Parathyroid adenoma (tissue), 2 donors: ENCODE data around the gene VPS26C.

ENCODE experiments used
- H2AFZ ChIP-seq: fragments of 300-600 bp; sonication (generic); one replicate; pipeline ENCODE4 v1.7.0; 2017; ENCODE audit warnings: antibody characterized with exemption, mild to moderate bottlenecking
- H3K27ac ChIP-seq: fragments of 300-600 bp; sonication (generic); one replicate; pipeline ENCODE4 v1.7.0; 2017
- H3K27me3 ChIP-seq: fragments of 300-600 bp; sonication (generic); one replicate; pipeline ENCODE4 v1.7.0; 2017; ENCODE audit warnings: low read length; ENCODE audit not compliant: control insufficient read depth, insufficient read depth
- H3K36me3 ChIP-seq: fragments of 300-600 bp; sonication (generic); one replicate; pipeline ENCODE4 v1.7.0; 2017; ENCODE audit warnings: low read length; ENCODE audit not compliant: control insufficient read depth, insufficient read depth
- H3K4me1 ChIP-seq: fragments of 300-600 bp; sonication (generic); one replicate; pipeline ENCODE4 v1.7.0; 2017; ENCODE audit warnings: control low read depth
- H3K4me2 ChIP-seq: fragments of 300-600 bp; sonication (generic); one replicate; pipeline ENCODE4 v1.7.0; 2017; ENCODE audit warnings: low read length
- H3K4me3 ChIP-seq: fragments of 300-600 bp; sonication (generic); one replicate; pipeline ENCODE4 v1.7.0; 2017; ENCODE audit warnings: low read depth, low read length
- H3K79me2 ChIP-seq: fragments of 300-600 bp; sonication (generic); one replicate; pipeline ENCODE4 v1.7.0; 2017; ENCODE audit warnings: control low read depth
- H3K9ac ChIP-seq: fragments of 300-600 bp; sonication (generic); one replicate; pipeline ENCODE4 v1.7.0; 2017; ENCODE audit warnings: mild to moderate bottlenecking
- H3K9me3 ChIP-seq: fragments of 300-600 bp; sonication (generic); one replicate; pipeline ENCODE4 v1.7.0; 2017; ENCODE audit warnings: low read length; ENCODE audit not compliant: control insufficient read depth
- TF ChIP-seq, protein P1 (sequence below): fragments of 300-600 bp; sonication (generic); IDR thresholded peaks from one replicate; pipeline ENCODE4 v1.7.0; 2017; ENCODE audit warnings: antibody characterized with exemption, mild to moderate bottlenecking
- donor health status: primary hyperparathyroidism.

The VPS26C gene

DNA sequence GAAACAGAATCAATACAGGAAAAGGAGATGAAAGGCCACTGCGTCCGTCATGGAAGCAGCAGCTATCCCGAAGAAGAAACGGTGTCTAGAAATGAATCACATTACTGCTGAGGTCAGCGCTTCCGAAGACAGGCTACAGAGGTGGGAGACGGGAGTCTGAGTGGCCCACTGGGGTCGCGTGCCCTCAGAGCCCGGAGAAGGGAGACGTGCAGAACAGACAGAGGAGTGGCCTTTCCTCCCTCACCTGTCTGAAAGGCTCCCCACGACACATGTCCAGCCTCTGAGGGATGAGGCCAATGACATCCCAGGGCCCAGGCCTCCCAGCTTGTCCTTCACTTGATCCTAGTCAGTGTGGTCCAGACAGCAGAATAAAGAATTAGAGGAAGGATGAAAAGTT is 35.9 kb downstream of the VPS26C start:
- Histone ChIP-seq H3K4me3 (no peak overlapping the region), H3K27me3 (no peaks in the 10 kb centered on the region), H3K4me2 (no peak overlapping the region), H3K9me3 (no peaks in the 10 kb centered on the region), H3K4me1 (no peaks in the 10 kb centered on the region), H3K36me3 (no peaks in the 10 kb centered on the region), H3K27ac (no peak overlapping the region), H3K9ac (no peak overlapping the region), H3K79me2 (peaks cover 2% of the 10 kb centered on the region), H2AFZ (no peak overlapping the region)
- TF ChIP-seq, protein P1, sequence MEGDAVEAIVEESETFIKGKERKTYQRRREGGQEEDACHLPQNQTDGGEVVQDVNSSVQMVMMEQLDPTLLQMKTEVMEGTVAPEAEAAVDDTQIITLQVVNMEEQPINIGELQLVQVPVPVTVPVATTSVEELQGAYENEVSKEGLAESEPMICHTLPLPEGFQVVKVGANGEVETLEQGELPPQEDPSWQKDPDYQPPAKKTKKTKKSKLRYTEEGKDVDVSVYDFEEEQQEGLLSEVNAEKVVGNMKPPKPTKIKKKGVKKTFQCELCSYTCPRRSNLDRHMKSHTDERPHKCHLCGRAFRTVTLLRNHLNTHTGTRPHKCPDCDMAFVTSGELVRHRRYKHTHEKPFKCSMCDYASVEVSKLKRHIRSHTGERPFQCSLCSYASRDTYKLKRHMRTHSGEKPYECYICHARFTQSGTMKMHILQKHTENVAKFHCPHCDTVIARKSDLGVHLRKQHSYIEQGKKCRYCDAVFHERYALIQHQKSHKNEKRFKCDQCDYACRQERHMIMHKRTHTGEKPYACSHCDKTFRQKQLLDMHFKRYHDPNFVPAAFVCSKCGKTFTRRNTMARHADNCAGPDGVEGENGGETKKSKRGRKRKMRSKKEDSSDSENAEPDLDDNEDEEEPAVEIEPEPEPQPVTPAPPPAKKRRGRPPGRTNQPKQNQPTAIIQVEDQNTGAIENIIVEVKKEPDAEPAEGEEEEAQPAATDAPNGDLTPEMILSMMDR = no peak

DNA sequence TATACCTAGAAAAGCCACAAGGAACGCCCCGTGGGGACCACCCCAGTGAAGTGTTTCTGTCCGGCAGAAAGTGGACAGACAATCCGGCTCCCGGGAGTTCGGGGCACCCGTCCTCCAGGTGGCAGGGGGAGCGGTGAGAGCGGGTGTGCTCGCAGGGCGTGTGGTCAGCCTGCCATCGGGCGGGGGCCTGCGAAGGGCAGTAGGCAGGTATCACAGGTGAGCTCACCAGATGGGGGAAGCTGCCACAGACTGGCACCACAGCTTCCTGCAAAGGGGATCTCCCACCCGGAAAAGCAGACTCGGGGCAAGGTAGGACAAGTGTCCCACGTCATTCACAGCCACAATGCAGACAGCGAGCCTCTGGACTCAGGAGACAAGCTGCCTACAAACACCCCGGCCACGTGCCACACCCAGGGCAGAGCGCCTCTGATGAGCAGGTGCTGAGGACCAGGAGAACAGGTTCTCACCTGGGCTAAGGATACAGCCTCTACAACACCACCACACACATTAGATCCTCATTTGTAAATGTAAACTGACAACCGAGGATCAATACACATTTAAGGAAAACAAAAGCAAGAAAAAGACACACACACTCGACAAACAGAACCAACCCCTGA is 36.4 kb downstream of the VPS26C start:
- Histone ChIP-seq H3K4me3 (no peak overlapping the region), H3K36me3 (no peaks in the 10 kb centered on the region), H3K79me2 (peaks cover 2% of the 10 kb centered on the region), H3K9ac (no peak overlapping the region), H2AFZ (no peak overlapping the region), H3K9me3 (no peaks in the 10 kb centered on the region), H3K27me3 (no peaks in the 10 kb centered on the region), H3K27ac (no peak overlapping the region), H3K4me2 (no peak overlapping the region), H3K4me1 (no peaks in the 10 kb centered on the region)
- TF ChIP-seq, protein P1 = no peak

DNA sequence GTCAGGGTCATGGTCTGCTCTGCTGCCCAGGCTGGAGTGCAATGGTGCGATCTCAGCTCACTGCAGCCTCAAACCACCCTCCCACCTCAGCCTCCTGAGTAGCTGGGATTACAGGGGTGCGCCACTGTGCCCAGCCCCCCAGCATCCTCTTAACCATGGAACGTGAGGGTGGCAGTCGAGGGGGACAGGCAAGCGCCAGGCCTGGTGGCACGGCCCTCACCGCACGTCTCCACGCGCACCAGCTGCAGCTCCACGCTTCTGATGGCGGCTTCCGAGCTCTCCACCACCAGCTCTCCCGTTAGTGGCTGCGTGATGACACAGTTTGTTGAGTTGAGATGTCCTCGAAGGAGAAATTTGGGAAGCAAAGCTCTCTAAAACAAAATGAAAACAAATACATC is 39.1 kb downstream of the VPS26C start:
- Histone ChIP-seq H3K27me3 (no peaks in the 10 kb centered on the region), H2AFZ (no peak overlapping the region), H3K4me3 (no peak overlapping the region), H3K4me2 (no peak overlapping the region), H3K9ac (no peak overlapping the region), H3K9me3 (no peaks in the 10 kb centered on the region), H3K79me2 (no peaks in the 10 kb centered on the region), H3K4me1 (no peaks in the 10 kb centered on the region), H3K27ac (no peak overlapping the region), H3K36me3 (no peaks in the 10 kb centered on the region)
- TF ChIP-seq, protein P1 = no peak

DNA sequence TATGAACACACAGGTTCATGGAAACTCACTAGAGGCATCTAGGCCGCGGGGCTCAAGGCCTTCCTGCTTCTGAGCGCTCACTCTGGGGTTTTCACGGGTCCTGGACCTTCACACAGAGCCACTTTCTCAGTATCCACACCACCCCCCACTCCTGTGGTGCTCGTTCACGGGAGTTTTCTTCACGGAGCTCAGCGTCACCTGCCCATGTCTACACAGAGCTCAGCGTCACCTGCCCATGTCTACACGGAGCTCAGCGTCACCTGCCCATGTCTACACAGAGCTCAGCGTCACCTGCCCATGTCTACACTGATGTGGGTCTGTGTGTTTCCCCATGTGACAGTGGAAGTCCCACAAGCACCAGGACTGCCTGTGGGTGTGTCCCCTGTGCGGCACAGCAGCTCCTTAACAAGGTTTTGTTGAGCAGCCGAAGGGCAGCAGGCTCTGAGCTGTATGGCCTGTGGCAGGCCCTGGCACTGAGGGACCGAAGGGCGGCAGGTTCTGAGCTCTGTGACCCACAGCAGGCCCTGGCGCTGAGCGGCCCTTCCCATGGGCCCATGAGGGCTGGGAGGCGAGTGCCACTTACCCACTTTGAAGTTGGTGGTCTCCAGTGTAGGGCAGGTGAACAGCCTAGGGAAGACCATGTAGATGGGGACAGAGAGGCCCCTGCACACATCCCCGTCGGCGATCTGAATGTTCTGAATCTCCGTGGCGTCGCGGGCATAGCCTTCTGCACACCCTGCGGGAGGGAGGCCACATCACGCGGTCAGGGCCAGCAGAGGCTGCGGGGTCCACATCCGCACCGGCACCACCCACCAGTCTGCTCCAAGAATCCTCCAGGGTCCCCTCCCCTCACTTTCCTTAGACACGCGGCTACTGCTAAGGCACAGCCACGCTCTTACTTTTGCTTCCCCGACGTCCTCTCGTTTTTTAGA is 39.8 kb downstream of the VPS26C start:
- no peaks in the 10 kb centered on the region for H3K27me3 ChIP-seq
- no peaks in the 10 kb centered on the region for H3K4me1 ChIP-seq
- H2AFZ ChIP-seq = no peak overlapping the region
- H3K4me2 ChIP-seq = no peak overlapping the region
- no peak overlapping the region for H3K4me3 ChIP-seq
- no peak overlapping the region for H3K27ac ChIP-seq
- no peaks in the 10 kb centered on the region for H3K36me3 ChIP-seq
- TF ChIP-seq, protein P1 = no peak
- no peak overlapping the region for H3K9ac ChIP-seq
- no peaks in the 10 kb centered on the region for H3K79me2 ChIP-seq
- no peaks in the 10 kb centered on the region for H3K9me3 ChIP-seq
